Middle frontal gyrus (tissue), 1 donor: Measurements from ENCODE around the gene COMMD3.
"Not testable (repeated sequence)": the region's sequence is repeated elsewhere in the genome, so short reads cannot be mapped to it uniquely, and the experiment has no call there.

Experiments used
- DNase-seq: peaks from one replicate; pipeline ENCODE4 v3.0.0-alpha.2; 2015; ENCODE audit warnings: low spot score; ENCODE audit errors: extremely low spot score

COMMD3 gene

DNA sequence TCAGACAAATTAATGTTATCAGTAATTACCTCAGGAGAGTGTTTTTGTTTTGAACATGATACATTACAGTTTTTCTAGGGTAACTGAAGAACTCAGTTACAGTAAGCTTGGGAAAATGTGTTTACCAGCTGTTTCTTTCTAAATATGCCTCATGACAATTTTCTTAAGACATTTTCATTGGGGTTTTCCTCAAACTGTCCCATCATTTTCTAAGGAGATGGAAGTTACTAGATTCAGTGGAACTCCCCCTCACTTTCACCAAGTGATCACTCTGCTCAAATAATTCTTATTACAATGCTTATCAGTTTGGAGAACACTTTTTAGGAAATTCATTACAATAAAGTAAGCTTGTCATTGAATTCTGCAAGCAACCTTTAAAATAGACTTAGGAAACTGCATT is 22.7 kb downstream of the COMMD3 start:
- no peak for DNase-seq

DNA sequence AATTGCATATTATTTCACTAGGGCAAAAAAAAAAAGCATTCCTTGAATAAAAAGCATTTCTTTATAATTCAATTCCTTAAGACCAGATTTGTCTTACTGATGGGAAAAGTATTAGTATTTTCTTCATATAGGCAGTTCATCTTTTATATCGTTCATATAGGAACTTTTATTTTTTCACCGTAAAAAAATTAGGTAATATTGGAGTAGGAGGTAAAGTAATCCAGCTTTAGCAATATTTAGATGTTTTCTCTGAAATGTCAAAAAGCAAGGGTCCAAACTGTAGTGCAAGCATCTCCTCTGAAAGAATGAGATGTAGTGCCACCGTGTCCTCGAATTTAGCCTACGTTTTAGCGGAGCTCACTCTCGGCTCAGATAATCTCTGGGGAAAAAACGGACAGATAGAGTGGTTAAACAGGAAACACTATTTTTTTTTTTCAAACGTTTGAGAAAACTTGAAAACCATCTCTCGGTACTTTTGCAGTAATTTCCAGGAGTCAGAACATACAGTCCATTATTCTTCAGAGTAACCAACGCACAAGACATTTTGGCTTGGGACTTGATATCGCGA is 23.7 kb downstream of the COMMD3 start:
- DNase-seq: no peak

DNA sequence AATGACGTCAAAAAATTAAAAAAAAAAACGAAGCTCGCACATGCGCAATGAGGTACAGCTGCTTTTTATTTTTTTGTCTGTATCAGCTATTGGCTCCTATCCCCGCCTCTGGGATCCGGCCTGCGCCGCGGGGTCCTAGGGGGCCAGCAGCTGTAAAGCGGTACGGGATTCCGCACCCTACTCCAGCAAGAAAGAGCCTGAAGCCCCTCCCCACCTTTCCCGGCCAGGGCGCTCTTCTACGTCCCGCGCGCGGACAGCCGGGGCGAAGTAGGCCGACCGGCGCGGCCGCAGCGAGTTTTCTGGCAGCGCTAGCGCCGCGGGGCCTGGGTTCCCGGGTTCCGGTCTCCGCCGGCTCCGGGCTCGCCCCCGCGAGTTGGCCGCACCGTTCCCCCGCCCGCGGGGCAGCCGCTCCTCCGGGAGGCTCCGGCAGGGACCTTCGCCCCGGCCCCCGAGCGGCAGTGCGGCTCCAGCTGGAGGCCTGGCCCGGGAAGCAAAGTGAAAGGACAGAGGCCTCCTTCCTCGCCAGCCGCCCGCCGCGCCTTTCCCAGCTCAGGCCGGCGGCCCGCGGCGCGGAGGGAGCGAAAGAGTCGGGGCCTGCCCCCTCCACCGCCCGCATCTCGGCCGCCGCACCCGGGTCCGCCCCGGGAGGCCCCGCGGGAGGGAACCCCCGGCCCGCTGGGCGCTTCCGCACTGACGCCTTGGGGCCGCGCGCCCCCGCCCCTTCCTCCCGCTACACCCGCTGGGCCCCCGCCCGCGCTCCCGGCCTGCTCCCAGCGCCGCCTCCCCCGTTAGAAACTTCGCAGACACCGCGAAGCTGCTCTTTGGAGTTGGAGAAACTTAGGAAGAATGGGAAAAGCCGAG is 24.4 kb downstream of the COMMD3 start:
- peak; percentile 56 for DNase-seq

DNA sequence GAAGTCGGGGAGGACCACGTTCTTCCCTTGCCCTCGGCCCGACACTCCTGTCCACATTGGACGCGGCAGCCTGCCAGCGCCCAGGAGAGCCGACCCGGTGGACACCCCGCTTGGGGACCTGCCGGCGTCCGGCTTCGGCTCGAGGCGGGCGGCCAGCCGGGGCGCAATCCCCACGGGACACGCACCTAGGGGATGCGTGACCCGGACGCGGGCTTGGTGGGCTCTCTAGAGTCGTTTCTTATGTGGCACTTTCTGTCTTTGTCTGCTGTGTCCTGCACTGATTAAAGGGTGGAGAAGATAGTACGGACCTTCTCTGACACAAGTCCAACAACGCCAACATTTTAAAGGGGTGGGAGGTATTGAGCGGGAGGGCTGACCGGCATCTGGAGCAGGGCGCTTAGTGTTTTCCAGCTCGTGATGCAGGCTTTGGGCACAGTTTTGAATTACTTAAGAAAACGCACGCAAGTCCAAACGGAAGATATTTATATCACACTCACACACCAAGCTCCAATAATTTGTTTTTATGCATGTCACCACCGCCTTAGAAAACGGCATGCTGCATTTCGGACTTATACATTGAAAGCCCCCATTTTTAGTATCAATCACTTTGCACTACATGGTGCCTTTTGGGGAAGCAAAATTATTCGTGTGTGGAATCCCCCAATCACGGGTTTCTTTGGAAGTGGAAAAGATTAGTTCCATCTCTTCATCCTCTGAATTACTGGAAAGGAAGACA is 25.2 kb downstream of the COMMD3 start:
- DNase-seq: no peak

DNA sequence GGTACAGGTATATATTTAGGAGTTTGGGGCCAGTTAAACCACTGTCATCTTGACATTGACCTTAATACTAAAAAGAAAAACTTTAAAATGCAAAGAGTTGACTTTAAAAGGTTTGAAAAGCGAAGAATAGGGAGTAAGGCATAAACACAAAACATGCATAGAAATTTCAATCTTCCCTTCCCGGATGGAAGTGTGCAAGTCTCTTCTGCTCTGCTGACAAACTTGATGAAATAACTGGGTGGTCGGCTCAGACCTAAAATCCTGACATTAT is 25.7 kb downstream of the COMMD3 start:
- DNase-seq: no peak

DNA sequence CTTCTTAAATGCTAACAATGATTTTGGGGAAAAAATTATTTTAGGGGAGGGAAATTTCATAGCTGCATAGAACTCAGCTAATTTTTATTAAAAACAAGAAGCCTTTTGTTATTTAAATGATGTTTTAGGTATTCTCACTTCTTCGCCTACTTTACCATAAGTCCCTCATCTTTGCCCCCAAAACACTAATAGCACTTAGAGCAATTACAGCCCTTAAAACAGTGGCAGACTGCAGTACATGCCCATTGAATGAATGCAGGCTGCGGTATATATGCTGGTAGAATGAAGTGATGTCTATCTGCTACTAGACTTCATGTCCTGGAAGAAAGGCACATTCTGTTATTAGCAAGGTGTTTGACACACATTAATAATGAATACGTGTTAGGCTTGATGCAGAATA is 26.2 kb downstream of the COMMD3 start:
- DNase-seq: no peak

DNA sequence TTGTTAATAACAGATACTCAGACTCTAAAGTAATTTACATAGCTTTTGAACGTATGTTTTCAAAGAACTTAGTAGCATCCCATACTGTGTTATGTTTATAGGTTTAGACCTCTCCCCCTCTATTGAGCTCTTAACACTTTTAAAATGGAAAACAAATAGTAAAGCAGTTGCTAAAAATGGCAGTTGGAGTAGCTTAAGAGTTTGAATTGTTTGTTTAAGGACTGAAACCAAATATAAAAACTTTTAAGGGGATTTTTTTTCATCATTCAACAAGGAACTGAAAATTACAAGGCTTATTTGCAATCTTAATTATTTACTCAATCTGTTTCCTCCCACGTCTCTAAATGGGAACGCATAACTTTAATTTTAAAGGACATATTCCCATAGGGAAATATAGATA is 27.5 kb downstream of the COMMD3 start:
- no peak for DNase-seq

DNA sequence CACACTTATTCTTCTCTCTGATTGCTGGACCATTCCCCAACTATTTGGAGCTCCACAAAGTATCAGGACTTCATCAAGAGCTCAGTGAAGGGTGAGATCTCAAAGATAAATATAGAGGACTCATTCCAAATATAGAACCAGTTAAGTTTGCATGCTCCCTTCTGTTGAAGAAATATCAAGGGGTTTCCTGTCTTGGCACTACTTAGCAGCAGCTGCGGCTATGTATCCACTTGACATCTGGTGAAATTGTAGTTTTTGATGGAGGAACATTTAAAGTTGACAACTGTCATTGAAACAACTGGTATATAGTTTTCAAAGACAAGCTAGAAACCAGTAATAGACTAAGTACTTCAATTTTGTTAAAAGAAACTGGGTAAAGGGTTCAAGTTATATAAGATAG is 28.1 kb downstream of the COMMD3 start:
- DNase-seq: no peak

DNA sequence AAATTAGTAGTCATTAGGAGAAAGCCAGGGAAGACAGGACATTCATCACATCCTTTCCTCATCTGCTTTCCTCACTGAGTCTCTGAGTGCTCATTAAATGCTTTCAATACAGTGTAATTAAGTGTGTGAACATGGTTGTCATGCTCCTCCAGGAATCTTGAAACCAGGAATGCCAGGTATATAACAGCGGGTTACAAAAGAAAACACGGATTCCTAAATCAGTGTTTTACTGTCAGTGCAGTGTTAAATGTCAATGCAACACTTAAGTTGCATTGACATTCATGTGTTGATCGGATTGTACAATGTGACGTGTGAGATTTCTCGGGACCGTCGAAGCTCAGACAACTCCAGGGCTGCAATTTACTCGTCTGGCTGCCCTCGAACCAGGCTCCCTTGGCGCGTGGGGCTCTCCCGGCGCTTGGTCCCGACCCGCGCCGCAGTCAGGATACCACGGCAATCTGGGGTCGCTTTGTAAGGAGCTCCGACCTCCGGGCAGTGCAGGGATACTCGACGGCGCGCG is 28.7 kb downstream of the COMMD3 start:
- DNase-seq: no peak

DNA sequence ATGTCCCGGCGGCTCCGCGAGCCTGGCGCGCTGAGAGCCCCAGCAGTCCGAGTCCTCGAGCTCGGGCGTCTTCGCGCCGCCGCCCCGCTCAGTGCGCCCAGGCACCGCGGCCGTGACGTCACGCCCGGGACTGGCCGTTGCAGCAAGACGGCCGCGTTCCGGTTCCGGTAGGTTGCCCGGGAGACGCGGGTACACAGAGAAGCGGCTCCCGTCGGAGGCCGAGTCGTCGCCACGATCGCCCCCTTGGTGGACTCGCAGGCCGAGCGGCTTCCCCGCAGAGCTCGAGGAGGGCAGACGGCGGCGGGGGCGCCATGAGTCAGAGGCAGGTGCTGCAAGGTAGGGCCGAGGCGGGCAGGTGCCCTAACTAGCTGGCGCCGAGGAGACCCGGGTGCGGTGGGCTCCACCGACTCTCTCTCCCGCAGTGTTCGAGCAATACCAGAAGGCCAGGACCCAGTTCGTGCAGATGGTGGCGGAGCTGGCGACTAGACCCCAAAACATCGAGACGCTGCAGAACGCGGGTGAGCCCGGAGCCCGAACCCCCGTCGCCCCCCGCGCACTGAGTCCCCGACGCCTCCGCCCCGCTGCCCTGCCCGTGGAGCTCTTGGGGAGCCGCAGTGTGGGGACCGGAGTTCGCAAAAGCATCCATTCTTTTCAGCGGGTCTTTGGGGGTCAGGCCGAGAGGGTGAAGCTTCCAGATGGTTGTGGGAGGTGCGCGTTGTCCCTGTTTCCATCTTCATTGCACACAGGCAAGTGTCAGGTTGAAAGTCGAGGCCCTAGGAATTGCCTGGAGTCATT is 29.3 kb downstream of the COMMD3 start, which contains the start of gene SPAG6:
Gene SPAG6 (plus strand): TSS at position 196 of the 795 bp plus-strand sequence. CDS start 116 bp downstream, at position 312.
- DNase-seq: no peak

DNA sequence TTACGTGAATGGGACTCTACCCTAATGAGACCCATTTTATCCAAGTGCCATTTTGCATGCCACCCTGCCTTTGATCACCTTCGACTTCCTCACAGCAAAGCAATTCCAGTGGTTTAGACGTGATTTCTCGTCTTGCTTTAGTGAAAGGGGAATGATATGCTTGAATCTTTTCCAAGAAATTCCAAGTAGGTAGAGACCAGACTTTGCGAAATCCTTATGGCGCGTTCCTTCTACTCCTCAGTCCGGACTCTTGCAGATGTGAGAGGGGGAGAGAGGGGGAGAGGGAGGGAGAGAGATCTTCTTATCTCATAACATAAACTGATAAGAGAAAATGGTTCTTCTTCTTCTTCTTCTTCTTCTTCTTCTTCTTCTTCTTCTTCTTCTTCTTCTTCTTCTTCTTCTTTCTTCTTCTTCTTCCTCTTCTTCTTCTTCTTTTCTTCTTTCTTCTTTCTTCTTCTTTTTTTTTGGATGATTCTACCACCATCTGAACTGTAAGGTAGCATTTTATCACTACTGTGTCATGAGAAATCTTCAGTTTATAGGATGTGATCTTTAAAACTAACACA is 30.0 kb downstream of the COMMD3 start:
- DNase-seq: no peak

DNA sequence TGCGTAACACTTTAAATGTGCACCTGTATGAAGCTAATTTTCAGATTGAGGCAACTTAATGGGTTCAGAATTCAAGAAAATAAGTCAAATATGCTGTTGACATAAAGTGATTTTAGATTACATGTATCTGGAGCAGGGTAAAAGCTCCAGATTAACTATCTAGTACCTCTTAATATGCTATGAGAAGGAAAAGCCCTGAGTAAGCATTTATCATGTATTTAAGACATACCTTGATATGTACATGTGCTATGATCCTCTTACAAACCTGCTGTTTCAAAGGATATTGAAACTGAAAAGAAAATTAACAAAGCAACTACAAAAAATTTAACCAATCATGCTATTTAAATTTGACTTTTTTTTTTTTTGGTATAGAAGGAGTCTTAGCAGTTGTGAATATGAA is 33.6 kb downstream of the COMMD3 start:
- no peak for DNase-seq

DNA sequence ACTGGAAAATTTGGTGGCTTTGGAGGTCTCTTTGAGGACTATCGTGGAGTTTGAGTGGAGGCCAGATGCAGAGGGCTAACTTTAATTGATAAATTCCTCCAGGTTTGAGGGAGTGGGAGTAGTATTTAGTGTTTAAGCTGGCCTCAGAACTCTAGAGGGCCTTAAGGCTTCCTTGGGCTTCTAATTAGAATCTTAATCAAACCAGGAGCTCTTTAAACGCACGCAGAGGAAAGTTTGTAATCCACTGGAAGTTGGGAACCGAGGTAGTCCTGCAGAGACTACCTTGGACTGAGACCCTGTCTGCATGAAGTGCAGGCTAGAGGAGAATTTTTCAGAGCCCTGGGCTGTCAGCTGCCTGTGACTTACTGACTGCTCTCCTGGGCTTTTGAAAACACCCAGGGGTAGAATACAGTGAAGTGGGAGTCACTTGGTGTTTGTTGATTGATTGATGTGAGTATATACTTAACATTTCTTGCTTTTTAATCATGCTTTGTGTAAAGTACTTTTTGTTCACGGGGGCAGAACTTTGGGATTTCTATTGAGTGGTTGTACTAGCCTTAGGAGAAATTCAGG is 35.0 kb downstream of the COMMD3 start:
- DNase-seq: no peak

DNA sequence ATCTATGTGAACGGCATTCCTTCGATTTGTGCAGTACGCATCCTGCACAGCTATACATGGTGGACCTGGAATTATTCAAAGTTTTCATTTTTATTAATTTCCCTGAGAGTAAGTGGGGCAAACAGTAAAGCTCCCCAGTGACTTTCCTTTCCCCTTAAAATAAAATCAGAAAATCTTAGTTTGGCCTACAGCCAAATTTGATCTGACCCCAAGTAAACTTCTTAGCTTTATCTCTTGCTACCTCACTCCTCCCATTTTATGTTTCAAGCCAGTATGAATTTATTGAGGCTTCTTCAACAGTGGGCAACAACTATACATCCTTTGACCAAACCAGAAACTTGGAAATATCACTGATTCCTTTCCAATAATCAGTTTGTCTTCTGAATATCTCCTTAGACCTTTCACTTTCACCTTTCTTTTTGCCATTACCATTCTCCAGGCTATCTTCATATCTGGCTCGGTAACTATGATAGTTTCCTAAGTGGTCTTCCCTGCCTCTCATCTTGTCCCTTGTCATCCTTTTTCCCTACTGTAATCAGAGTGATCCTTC is 40.2 kb downstream of the COMMD3 start:
- DNase-seq: no peak

DNA sequence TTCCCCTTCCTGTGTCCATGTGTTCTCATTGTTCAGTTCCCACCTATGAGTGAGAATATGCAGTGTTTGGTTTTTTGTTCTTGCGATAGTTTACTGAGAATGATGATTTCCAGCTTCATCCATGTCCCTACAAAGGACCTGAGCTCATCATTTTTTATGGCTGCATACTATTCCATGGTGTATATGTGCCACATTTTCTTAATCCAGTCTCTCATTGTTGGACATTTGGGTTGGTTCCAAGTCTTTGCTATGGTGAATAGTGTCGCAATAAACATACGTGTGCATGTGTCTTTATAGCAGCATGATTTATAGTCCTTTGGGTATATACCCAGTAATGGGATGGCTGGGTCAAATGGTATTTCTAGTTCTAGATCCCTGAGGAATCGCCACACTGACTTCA is 41.6 kb downstream of the COMMD3 start:
- DNase-seq: not testable (repeated sequence)

DNA sequence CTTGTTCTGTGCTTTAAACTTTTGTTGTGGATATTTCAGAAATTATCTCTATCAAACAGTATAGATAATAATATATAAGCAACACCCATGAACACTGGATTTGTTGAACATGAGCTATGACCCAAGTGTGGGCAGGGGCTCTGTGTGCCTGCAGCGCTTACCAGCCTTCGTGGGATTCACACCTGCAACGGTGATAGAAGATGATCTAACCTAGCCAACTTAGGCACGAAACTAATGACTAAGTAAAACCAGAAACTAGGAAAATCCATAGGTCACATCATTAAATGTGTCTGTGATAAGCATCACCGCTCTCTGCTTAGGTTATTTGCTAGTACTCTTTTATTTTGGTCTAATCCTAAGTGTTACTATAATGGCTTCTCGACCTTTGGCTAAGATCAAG is 47.1 kb downstream of the COMMD3 start:
- DNase-seq: no peak

DNA sequence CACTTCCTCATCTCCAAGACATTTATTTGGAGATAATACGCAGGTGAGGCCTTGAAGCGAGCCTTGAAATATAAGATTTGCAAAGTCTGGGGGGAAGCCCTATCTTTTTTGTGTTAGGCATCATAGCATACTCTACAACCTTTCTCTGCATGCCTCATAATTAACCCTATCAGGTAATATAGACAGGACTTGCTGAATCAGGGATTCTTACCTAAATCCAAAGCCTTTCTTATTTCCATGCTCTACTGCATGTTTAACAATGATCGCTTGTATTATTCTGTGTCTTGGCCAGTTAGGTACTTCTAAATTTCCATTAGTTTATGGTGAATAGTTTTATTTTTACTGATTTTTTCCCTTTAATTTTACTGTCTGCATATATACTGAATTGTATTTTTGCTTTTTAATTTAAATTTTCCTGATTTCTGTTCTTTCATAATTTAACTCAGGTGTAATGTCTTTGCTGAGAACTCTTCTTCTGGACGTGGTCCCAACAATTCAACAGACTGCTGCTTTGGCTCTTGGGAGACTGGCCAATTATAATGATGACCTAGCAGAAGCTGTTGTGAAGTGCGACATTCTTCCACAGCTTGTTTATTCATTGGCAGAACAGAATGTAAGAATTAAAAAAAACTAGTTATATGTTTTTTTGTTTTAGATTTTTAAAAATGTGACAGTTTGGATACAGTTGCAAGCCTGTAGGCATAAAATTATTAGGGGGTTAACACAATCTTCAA is 48.4 kb downstream of the COMMD3 start:
- DNase-seq: no peak

DNA sequence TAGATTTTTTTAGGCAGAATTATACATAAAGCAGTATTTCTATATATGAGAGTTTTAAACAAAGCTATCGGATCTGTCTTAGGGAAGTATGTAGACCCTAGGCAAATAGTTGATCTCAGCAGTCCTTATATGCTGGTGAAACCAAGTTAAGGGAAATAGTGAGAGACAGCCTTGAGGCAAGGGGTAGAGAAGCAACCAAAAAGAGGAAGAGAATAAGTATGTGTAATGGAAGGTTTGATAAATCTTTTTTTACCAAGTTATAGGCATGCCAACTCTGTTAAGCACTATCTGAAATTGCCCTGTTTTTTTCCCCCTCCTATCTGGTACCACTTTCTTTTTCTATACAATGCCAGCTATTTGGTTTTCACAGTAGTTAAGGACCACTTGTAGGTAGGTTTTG is 49.0 kb downstream of the COMMD3 start:
- no peak for DNase-seq

DNA sequence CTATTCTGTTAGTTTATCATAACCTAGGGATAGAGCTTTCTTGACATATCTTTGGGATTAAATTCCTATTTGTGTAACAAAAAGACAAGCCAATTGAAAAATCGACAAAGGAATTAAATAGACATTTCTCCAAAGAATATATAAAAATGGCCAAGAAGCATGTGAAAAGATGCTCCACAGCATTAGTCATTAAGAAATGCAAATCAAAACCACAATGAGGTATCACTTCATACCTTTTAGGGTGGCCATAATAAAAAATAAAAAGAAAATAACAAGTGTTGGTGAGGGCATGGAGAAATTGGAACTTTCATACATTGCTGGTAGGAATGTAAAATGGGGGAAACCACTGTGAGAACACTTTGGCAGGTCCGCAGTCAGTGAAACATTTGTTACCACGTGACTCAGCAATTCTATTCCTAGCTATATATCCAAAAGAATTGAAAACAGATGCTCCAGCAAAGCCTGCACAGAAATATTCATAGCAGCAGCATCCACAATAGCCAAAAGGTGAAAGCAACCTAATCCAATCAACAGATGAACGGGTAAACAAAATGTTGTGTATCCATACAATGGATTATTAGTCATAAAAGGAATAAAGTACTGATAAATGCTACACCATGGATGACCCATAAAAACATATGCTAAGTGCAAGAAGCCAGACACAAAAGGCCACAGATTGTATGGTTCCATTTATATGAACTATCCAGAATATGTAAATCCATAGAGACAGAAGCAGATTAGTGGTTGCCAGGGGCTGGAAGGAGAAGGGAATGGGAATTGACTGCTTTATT is 49.7 kb downstream of the COMMD3 start:
- no peak for DNase-seq
